ENCODE results near the gene UNCX.

GRCh38 chr7:1200045-1200444, 32.6 kb upstream of the UNCX start:
- TF ChIP-seq POLR2A (IDR thresholded peaks at IDR 0.05) (no peak), CTCF (IDR thresholded peaks at IDR 0.05) (no peak), POLR2AphosphoS5 (IDR thresholded peaks at IDR 0.05) (no peak)
